ENCODE data around the gene TLCD3B. TPM values are rescaled to one million over a fixed set of nuclear protein-coding genes. Genes with fewer than 3 reads are reported as not detected.
A peak's percentile ranks its signal among the peaks of the same experiment; 100 is the strongest.

Gene TLCD3B
- total RNA-seq, 1 experiment from 2014 or later: 0.90 TPM

- DNase-seq: peak; percentile 92
- intact Hi-C loops (cut with micrococcal nuclease; ENCODE audit: unreplicated experiment): no loop called here
- Mint-ChIP-seq H3K4me3 (ENCODE audit: low read depth, unreplicated experiment) (peak within 1 kb of the TSS; percentile 100), H3K4me1 (ENCODE audit: low read depth, unreplicated experiment) (peaks cover 26% of the 10 kb centered on the region), H3K36me3 (ENCODE audit: insufficient read depth, unreplicated experiment) (peaks cover 53% of the 10 kb centered on the region), H3K27me3 (ENCODE audit: unreplicated experiment) (no peaks in the 10 kb centered on the region), H3K27ac (ENCODE audit: unreplicated experiment) (peak within 1 kb of the TSS; percentile 87), H3K9me3 (ENCODE audit: low read depth, unreplicated experiment) (no peaks in the 10 kb centered on the region)
- CTCF ChIA-PET: interaction anchor here (0.6 to 1.2 kb wide), 4 partner anchors 10 to 147 kb away, joined by 3 to 5 read pairs (median 4); partner anchors contain the start of gene KCTD13
- BruUV-seq (replicated peaks): TSS peak; percentile 62
- no peak for TF ChIP-seq CTCF (IDR thresholded peaks at IDR 0.05; ENCODE audit: unreplicated experiment)
Measured at GRCh38 chr16:29995324-29995910, 35.7 kb downstream of the TLCD3B start, which contains the start of gene HIRIP3. Gene HIRIP3, minus strand, starts transcription at chr16:29995617. Its CDS starts 12 bp downstream, at chr16:29995605.

GRCh38 chr16:29994600-29995323, 36.3 kb downstream of the TLCD3B start:
- DNase-seq: peak; percentile 88
- TSS peak; percentile 75 for BruUV-seq (replicated peaks)
- Mint-ChIP-seq H3K9me3 (ENCODE audit: low read depth, unreplicated experiment) (no peaks in the 10 kb centered on the region), H3K36me3 (ENCODE audit: insufficient read depth, unreplicated experiment) (peaks cover 53% of the 10 kb centered on the region), H3K27ac (ENCODE audit: unreplicated experiment) (peak overlapping the region; percentile 87), H3K27me3 (ENCODE audit: unreplicated experiment) (no peaks in the 10 kb centered on the region), H3K4me3 (ENCODE audit: low read depth, unreplicated experiment) (peak overlapping the region; percentile 100), H3K4me1 (ENCODE audit: low read depth, unreplicated experiment) (peaks cover 26% of the 10 kb centered on the region)
- intact Hi-C loops (cut with micrococcal nuclease; ENCODE audit: unreplicated experiment): no loop called here
- no peak for TF ChIP-seq CTCF (IDR thresholded peaks at IDR 0.05; ENCODE audit: unreplicated experiment)
- CTCF ChIA-PET: interaction anchor here (1.1 to 1.2 kb wide), 4 partner anchors 11 to 68 kb away, joined by 3 to 5 read pairs (median 4); partner anchors contain the start of genes KCTD13 and TAOK2

GRCh38 chr16:29993903-29994599, 37.0 kb downstream of the TLCD3B start:
- DNase-seq: no peak
- CTCF ChIA-PET: interaction anchor here (1.2 kb wide), 1 partner anchor 21 kb away, joined by 4 read pairs; the partner anchor contains the start of gene TAOK2
- TF ChIP-seq CTCF (IDR thresholded peaks at IDR 0.05; ENCODE audit: unreplicated experiment): no peak
- Mint-ChIP-seq H3K4me1 (ENCODE audit: low read depth, unreplicated experiment) (peaks cover 26% of the 10 kb centered on the region), H3K9me3 (ENCODE audit: low read depth, unreplicated experiment) (no peaks in the 10 kb centered on the region), H3K27ac (ENCODE audit: unreplicated experiment) (peak overlapping the region; percentile 87), H3K4me3 (ENCODE audit: low read depth, unreplicated experiment) (peak overlapping the region; percentile 100), H3K36me3 (ENCODE audit: insufficient read depth, unreplicated experiment) (peaks cover 58% of the 10 kb centered on the region), H3K27me3 (ENCODE audit: unreplicated experiment) (no peaks in the 10 kb centered on the region)
- BruUV-seq (replicated peaks): no TSS peak
- intact Hi-C loops (cut with micrococcal nuclease; ENCODE audit: unreplicated experiment): no loop called here

GRCh38 chr16:29993191-29993902, 37.7 kb downstream of the TLCD3B start:
- Mint-ChIP-seq H3K27me3 (ENCODE audit: unreplicated experiment) (no peaks in the 10 kb centered on the region), H3K27ac (ENCODE audit: unreplicated experiment) (no peak overlapping the region), H3K36me3 (ENCODE audit: insufficient read depth, unreplicated experiment) (peaks cover 56% of the 10 kb centered on the region), H3K4me1 (ENCODE audit: low read depth, unreplicated experiment) (peaks cover 26% of the 10 kb centered on the region), H3K9me3 (ENCODE audit: low read depth, unreplicated experiment) (no peaks in the 10 kb centered on the region), H3K4me3 (ENCODE audit: low read depth, unreplicated experiment) (no peak overlapping the region)
- no TSS peak for BruUV-seq (replicated peaks)
- DNase-seq: no peak
- CTCF ChIA-PET: interaction anchor here (1.2 kb wide), 1 partner anchor 20 kb away, joined by 4 read pairs; the partner anchor contains the start of gene TAOK2
- intact Hi-C loops (cut with micrococcal nuclease; ENCODE audit: unreplicated experiment): no loop called here
- TF ChIP-seq CTCF (IDR thresholded peaks at IDR 0.05; ENCODE audit: unreplicated experiment): no peak

Measured in Calu3 (cell line).